NCI-H748 (cell line): ENCODE results near the gene CNEP1R1.
"Not testable (repeated sequence)": the region's sequence is repeated elsewhere in the genome, so short reads cannot be mapped to it uniquely, and the experiment has no call there.

Experiments
- DNase-seq: peaks from one replicate; lab custom pipeline; 2025; ENCODE audit not compliant: unreplicated experiment; lab: John Stamatoyannopoulos, UW

CNEP1R1 gene

GRCh38 chr16:50024684-50025536 lies at the start of gene CNEP1R1:
CNEP1R1 (plus strand) TSS chr16:50025225; CDS start chr16:50025316, 91 bp downstream.
- peak; percentile 94 for DNase-seq

DNA sequence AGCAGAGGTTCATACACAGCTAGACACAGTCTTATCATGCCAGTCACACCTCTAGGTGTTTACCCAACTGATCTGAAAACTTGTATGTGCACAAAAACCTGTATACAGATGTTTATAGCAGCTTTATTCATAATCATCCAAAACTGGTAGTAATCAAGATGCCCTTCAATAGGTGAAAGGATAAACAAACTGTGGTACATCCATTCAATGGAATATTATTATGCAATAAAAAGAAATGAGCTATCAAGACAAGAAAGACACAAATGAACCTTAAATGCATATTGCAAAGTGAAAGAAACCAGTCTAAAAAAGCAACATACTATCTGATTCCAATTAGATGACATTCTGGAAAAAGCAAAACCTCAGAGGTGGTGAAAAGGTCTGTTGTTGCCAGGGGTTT lies 47.6 kb upstream of the CNEP1R1 start:
- DNase-seq: no peak

DNA sequence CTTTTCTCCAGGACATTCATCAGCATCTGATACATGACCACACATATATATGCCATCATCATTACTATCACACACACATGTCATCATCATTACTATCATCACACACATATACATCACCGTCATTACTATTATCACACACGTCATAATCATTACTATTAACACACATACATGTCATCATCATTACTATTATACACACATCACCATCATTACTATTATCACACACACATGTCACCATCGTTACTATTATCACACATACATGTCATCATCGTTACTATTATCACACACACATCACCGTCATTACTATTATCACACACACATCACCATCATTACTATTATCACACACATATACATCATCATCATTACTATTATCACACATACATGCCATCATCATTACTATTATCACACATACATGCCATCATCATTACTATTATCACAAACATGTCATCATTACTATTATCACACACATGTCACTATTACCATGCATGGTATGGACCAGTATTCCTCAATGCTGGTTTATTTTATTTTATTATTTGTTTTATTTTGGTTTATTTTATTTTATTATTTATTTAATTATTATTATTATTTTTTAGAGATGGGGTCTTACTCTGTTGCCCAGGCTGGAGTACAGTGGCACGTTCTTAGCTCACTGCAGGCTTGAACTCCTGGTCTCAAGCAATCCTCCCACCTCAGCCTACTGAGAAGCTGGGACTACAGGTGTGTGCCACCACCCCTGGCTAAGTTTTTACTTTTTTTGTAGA lies 46.3 kb upstream of the CNEP1R1 start:
- no peak for DNase-seq

- DNase-seq: no peak
These were observed 44.9 kb upstream of the CNEP1R1 start for GRCh38 chr16:49980166-49980565.

GRCh38 chr16:49986351-49987124 lies 38.5 kb upstream of the CNEP1R1 start:
- peak; percentile 50 for DNase-seq

GRCh38 chr16:49987381-49987780 lies 37.6 kb upstream of the CNEP1R1 start:
- no peak for DNase-seq

DNA sequence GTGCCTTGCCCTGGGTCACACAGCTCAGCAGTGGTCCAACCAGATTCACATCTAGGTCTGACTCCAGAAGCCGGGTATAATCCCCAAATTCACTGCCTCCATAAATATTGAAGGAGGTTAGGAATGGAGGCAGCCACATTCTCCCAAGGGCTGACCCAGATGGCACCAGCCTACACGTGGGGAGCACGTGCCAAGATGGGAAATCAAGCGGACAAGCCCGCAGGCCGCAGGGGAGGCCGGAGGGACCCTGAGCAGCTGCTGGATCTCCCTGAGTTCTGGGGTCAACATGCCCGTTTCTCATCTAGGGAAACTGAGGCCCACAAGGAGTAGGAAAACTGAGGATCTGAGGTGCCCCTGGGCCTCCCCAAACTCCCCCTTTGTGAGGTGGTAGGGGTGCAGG lies 32.2 kb upstream of the CNEP1R1 start:
- no peak for DNase-seq

DNA sequence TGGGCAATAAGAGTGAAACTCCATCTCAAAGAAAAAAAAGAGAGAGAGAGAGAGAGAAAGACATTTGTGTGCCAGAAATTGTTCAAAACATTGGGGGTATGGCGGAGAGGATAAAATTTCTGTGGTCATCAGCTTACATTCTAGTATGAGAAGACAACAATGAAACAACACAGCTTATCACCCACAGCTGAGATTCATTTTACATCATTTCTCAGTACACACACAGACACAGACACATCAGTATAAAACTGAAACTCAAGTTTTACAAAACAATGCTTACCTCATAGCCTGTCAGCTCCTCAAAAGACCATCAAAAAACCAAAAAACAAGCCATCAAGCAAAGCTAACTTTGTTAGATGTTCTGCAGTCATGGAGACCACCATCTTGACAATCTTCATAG lies 31.4 kb upstream of the CNEP1R1 start:
- no peak for DNase-seq

GRCh38 chr16:49994006-49994405 lies 31.0 kb upstream of the CNEP1R1 start:
- no peak for DNase-seq

DNA sequence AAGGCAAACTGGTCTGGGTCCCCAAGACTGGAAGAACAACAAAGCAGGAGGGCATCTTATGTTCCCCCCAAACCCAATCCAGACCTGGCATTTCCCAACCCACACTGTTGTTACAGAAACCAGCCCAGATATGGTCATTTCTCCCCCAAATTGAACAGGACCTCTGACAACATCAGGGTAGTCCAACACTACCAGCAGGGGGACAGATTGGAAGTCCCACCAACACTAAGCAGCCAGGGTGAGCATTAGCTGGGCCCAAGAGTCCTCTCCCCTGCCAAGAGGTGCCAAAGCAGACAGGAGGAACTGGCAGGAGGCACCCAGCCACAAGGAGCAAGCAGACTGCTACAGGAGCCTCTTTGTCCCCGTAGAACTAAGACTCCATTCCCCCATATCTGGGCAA lies 29.3 kb upstream of the CNEP1R1 start:
- DNase-seq: no peak

GRCh38 chr16:49997721-49998251 lies 27.2 kb upstream of the CNEP1R1 start:
- DNase-seq: no peak

- no peak for DNase-seq
These were observed 26.0 kb upstream of the CNEP1R1 start for GRCh38 chr16:49998991-49999390.

GRCh38 chr16:50001144-50001543 lies 23.9 kb upstream of the CNEP1R1 start:
- DNase-seq: no peak

DNA sequence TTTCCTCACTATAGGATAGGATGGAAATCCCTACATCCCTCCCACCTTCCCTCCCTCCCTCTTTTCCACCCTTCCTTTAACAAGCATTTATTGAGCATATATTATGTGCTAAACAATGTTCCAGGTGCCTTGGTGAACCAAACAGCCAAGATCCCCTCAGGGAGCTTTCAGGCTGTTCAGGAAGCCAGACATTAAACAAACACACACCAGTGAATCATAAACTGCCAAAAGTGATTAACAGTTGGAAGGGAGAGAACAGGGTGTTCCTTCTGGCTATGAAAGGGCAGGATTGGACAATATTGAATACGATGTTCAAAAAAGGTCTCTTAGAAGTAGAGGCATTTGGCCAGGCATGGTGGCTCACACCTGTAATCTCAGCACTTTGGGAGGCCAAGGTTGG lies 22.8 kb upstream of the CNEP1R1 start:
- DNase-seq: no peak

DNA sequence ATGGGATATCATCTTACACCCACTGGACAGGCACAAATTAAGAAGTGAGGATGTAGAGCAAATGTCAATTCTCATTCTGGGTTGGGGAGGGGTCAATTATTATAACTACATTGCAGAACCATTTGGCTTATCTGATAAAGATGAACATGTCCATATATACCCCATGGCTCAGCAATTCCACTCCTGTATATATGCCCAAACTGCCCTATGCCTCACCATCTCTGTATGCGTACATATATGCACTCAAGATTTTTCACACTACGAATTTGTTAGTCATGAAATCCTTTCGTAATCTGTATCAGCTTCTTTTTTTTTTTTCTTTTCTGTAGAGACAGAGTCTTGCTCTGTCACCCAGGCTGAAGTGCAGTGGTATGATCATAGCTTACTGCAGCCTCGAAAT lies 20.8 kb upstream of the CNEP1R1 start:
- DNase-seq: no peak

DNA sequence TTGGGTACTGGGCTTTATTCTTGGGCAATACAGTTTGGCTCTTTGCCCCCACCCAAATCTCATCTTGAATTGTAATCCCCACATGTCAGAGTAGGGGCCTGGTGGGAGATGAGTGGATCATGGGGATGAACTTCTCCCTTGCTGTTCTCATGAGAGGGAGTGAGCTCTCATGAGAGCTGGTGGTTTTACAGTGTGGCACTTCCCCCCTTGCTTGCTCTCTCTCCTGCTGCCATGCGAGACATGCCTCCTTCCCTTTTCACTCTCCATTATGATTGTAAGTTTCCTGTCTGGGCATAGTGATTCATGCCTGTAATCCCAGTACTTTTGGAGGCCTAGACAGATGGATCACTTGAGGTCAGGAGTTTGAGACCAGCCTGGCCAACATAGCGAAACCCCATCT lies 18.1 kb upstream of the CNEP1R1 start:
- DNase-seq: no peak

GRCh38 chr16:50007744-50008143 lies 17.3 kb upstream of the CNEP1R1 start:
- DNase-seq: no peak

DNA sequence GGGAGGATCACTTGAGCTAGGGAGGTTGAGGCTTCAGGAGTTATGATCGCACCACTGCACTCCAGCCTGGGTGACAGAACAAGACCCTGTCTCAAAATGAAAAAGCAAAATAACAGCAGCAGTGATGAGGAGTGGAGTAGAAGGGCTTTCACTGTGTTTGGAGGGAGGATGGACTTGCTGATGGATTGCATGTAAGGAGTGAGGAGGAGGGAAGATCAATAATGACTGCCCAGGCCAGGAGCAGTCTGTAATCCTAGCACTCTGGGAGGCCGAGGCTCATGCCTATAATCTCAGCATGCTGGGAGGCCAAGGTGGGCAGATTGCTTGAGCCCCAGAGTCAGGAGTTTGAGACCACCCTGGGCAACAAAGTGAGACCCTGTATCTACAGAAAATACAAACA lies 14.8 kb upstream of the CNEP1R1 start:
- DNase-seq: no peak

DNA sequence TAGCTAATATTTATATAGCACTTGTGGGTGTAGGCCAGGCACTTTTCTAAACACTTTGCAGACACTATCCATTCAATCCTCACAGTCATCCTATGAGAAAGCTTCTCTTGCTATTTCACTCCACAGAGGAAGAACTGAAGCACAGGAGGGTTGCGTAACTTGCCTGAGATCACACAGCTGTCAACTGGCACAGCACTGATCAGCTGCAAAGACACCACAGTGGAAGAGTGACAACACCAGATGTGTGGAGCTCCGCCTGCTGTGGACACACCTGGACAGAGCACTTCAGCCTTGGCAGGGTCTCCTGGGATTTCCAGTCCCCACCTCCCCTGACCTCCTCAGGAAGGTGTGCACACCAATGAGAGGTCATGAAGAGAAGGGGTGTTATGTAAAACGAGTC lies 13.3 kb upstream of the CNEP1R1 start:
- DNase-seq: no peak

GRCh38 chr16:50012182-50012581 lies 12.8 kb upstream of the CNEP1R1 start:
- no peak for DNase-seq

DNA sequence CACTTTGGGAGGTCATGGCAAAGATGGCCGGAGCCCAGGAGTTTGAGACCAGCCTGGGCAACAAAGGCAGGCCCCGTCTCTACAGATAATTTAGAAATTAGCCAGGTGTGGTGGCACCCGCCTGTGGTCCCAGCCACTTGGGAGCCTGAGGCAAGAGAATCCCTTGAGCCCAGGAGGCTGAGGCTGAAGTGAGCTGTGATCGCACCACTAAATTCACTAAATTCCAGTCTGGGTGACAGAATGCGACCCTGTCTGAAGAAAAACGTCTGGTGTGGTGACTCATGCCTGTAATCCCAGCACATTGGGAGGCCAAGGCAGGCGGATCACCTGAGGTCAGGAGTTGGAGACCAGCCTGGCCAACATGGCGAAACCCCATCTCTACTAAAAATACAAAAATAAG lies 10.8 kb upstream of the CNEP1R1 start:
- DNase-seq: not testable (repeated sequence)
